Neural progenitor cell (in vitro differentiated cells): ENCODE data around the gene SH3D21. TPM values are rescaled to one million over a fixed set of nuclear protein-coding genes. Genes with fewer than 3 reads are reported as not detected.

Experiments
- DNase-seq: peaks from one replicate; pipeline ENCODE4 v3.0.0-alpha.2; 2016; ENCODE audit warnings: low spot score
- H2AFZ ChIP-seq: fragments of 200-600 bp; sonication (generic); replicated peaks from 2 replicates; pipeline ENCODE4 v1.6.1; 2016; ENCODE audit warnings: antibody characterized with exemption
- H3F3A ChIP-seq: fragments of 200-600 bp; sonication (generic); 2 replicates; pipeline ENCODE4 v1.6.1; 2016; ENCODE audit warnings: antibody characterized with exemption, low read depth
- H3K27ac ChIP-seq: fragments of 200-600 bp; sonication (generic); 2 replicates; pipeline ENCODE4 v1.5.1; 2016; ENCODE audit warnings: mild to moderate bottlenecking
- H3K27me3 ChIP-seq: fragments of 200-600 bp; sonication (generic); 2 replicates; pipeline ENCODE4 v1.6.1; 2016; ENCODE audit warnings: mild to moderate bottlenecking, moderate library complexity
- H3K36me3 ChIP-seq: fragments of 200-600 bp; sonication (generic); 2 replicates; pipeline ENCODE4 v1.5.1; 2016
- H3K4me1 ChIP-seq: fragments of 200-600 bp; sonication (generic); 2 replicates; pipeline ENCODE4 v1.6.1; 2016; ENCODE audit warnings: mixed run types
- H3K4me2 ChIP-seq: fragments of 200-600 bp; sonication (generic); 2 replicates; pipeline ENCODE4 v1.6.1; 2016
- H3K4me3 ChIP-seq: fragments of 200-600 bp; sonication (generic); 2 replicates; pipeline ENCODE4 v1.5.1; 2016
- H3K79me2 ChIP-seq: fragments of 200-600 bp; sonication (generic); 2 replicates; pipeline ENCODE4 v1.6.1; 2016; ENCODE audit warnings: low read depth
- H3K9ac ChIP-seq: fragments of 200-600 bp; sonication (generic); 2 replicates; pipeline ENCODE4 v1.6.1; 2016
- H3K9me3 ChIP-seq: fragments of 200-600 bp; sonication (generic); 2 replicates; pipeline ENCODE4 v1.5.1; 2016; ENCODE audit warnings: low read depth
- H4K20me1 ChIP-seq: fragments of 200-600 bp; sonication (generic); 2 replicates; pipeline ENCODE4 v1.6.1; 2016; ENCODE audit warnings: low read depth
- H3K27ac Mint-ChIP-seq: 3 replicates; pipeline ENCODE4 v1.8.0; 2021; ENCODE audit warnings: mixed read lengths
- H3K27me3 Mint-ChIP-seq: 2 replicates; pipeline ENCODE4 v1.8.0; 2022; ENCODE audit warnings: low read depth, mild to moderate bottlenecking, inconsistent platforms, moderate library complexity, mixed read lengths; ENCODE audit not compliant: insufficient read depth
- H3K36me3 Mint-ChIP-seq: 3 replicates; pipeline ENCODE4 v1.8.0; 2021; ENCODE audit warnings: mixed read lengths
- H3K4me1 Mint-ChIP-seq: 3 replicates; pipeline ENCODE4 v1.8.0; 2021; ENCODE audit warnings: mixed read lengths
- H3K4me3 Mint-ChIP-seq: 3 replicates; pipeline ENCODE4 v1.8.0; 2021; ENCODE audit warnings: mild to moderate bottlenecking, moderate library complexity, mixed read lengths
- H3K9me3 Mint-ChIP-seq: 3 replicates; pipeline ENCODE4 v1.8.0; 2020; ENCODE audit warnings: mixed read lengths
- CTCF ChIP-seq: fragments of 200-600 bp; sonication (generic); IDR thresholded peaks from 2 replicates; pipeline ENCODE4 v1.5.1; 2017; ENCODE audit warnings: antibody characterized with exemption, mild to moderate bottlenecking
- EZH2 ChIP-seq: fragments of 200-600 bp; sonication (generic); IDR thresholded peaks from 2 replicates; pipeline ENCODE4 v1.6.1; 2017; ENCODE audit warnings: antibody characterized with exemption, mild to moderate bottlenecking, moderate library complexity
- EZH2phosphoT487 ChIP-seq: fragments of 200-600 bp; sonication (generic); IDR thresholded peaks from 2 replicates; pipeline ENCODE4 v1.6.1; 2017; ENCODE audit warnings: antibody characterized with exemption
- total RNA-seq: library from RNA; depleted of rRNA; stranded (reverse); fragments of >200 nt; gene quantifications from 2 replicates; pipeline ENCODE4 v1.2.3, GENCODE V29; 2015; ENCODE audit warnings: low replicate concordance

The SH3D21 gene
- total RNA-seq, 1 donor from 2014 or later = 6.1 TPM

DNA sequence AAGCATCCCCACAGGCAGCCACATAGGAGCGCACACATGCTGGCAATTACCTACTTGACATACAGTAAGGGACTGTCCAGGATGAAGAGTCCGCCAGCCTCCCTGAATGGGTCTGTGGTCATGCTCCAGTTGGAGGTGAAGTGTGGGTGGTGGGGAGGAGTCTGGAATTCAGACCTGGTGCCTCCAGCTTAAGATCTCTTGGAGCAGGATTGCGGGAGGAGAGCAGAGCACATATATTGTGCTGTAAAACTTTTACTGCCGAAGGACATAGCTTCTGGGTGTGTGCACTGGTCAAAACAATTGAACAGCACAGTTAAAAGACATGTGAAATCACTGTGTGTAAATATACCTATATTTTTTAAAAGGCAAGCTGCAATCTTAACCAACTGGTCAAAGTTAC is 61.6 kb downstream of the SH3D21 start:
- Mint-ChIP-seq H3K27me3 (no peaks in the 10 kb centered on the region), H3K36me3 (peaks cover 5% of the 10 kb centered on the region), H3K4me1 (peaks cover 34% of the 10 kb centered on the region), H3K4me3 (no peak overlapping the region), H3K27ac (no peak overlapping the region), H3K9me3 (no peaks in the 10 kb centered on the region)
- no peaks in the 10 kb centered on the region for H4K20me1 ChIP-seq
- no peak overlapping the region for H3K27ac ChIP-seq
- no peak overlapping the region for H3K4me2 ChIP-seq
- H3K9ac ChIP-seq = no peak overlapping the region
- H3K4me1 ChIP-seq = peaks cover 14% of the 10 kb centered on the region
- H3F3A ChIP-seq = peaks cover 18% of the 10 kb centered on the region
- no peak for DNase-seq
- TF ChIP-seq CTCF (no peak), EZH2phosphoT487 (no peak), EZH2 (no peak)
- no peaks in the 10 kb centered on the region for H3K27me3 ChIP-seq
- no peak overlapping the region for H3K4me3 ChIP-seq
- no peaks in the 10 kb centered on the region for H3K36me3 ChIP-seq
- no peaks in the 10 kb centered on the region for H3K9me3 ChIP-seq
- H3K79me2 ChIP-seq = peaks cover 32% of the 10 kb centered on the region
- no peak overlapping the region for H2AFZ ChIP-seq

DNA sequence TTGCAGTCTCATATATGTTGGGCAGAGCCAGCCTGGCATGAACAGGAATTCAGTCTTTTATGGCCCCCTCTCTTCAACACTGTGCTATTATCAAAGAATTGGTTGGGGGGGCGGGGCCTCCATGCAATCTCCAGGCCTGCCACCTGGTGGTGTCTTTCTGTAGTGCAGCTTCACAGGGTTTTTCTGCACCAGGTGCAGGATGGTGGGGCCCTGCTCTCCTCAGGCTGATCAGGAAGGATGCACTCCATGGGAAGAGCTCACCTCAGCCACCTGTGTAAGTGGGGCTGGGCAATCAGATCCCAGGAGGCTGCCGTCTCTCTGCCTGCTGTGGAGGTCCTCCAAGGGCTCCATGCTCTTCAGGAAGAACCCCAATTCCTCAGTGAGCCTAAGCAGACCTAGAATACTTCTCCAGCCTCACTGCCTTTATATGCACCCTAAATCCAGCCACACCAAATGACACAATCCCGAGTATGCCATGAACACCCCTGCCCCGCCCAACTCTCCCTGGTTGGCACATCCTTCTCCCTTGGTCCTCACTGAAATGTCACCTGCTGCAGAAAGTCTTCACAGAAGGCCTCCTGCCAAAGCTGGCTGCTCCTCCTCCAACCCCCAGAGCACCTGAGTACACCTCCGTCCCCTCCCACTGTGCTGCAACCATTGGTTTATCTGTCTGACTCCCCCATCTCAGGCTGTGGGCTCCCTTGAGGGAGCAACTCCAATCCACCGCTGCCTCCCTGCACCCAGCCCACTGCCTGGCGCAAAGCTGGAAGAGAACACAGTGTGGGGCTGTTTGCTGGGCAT is 63.1 kb downstream of the SH3D21 start:
- no peaks in the 10 kb centered on the region for H3K27me3 ChIP-seq
- H3K4me2 ChIP-seq = no peak overlapping the region
- H3K36me3 ChIP-seq = no peaks in the 10 kb centered on the region
- peaks cover 29% of the 10 kb centered on the region for H3K4me1 ChIP-seq
- Mint-ChIP-seq H3K36me3 (peaks cover 5% of the 10 kb centered on the region), H3K27me3 (no peaks in the 10 kb centered on the region), H3K4me3 (no peak overlapping the region), H3K4me1 (peaks cover 48% of the 10 kb centered on the region), H3K27ac (peak overlapping the region; percentile 33), H3K9me3 (no peaks in the 10 kb centered on the region)
- no peaks in the 10 kb centered on the region for H4K20me1 ChIP-seq
- H3K79me2 ChIP-seq = peaks cover 34% of the 10 kb centered on the region
- peaks cover 33% of the 10 kb centered on the region for H3F3A ChIP-seq
- TF ChIP-seq EZH2phosphoT487 (no peak), EZH2 (no peak), CTCF (peak; percentile 88)
- peak; percentile 87 for DNase-seq
- no peaks in the 10 kb centered on the region for H3K9me3 ChIP-seq
- H2AFZ ChIP-seq = no peak overlapping the region
- H3K9ac ChIP-seq = no peak overlapping the region
- no peak overlapping the region for H3K4me3 ChIP-seq
- no peak overlapping the region for H3K27ac ChIP-seq

Other genes with a start within 250 kb of the SH3D21 start
- gene TEKT2, start 222.3 kb upstream of the SH3D21 start, total RNA-seq = 2.7 and 7.4 TPM in 2 replicates
- gene ADPRS, start 217.5 kb upstream of the SH3D21 start, total RNA-seq = 28.1 and 40.9 TPM in 2 replicates
- gene COL8A2, start 181.1 kb upstream of the SH3D21 start, total RNA-seq = 0.06 TPM in 1 of 2 replicates, not detected in the other
- 44.9 and 69.4 TPM in 2 replicates for gene TRAPPC3, start 156.9 kb upstream of the SH3D21 start, total RNA-seq
- gene MAP7D1, start 150.2 kb upstream of the SH3D21 start, total RNA-seq = 35.0 and 81.1 TPM in 2 replicates
- gene THRAP3, start 81.9 kb upstream of the SH3D21 start, total RNA-seq = 123 and 138 TPM in 2 replicates
- 3.1 and 14.7 TPM in 2 replicates for gene EVA1B, start 17.3 kb downstream of the SH3D21 start, total RNA-seq
- gene STK40, start 79.6 kb downstream of the SH3D21 start, total RNA-seq = 5.3 and 14.7 TPM in 2 replicates
- 8.6 and 10.2 TPM in 2 replicates for gene LSM10, start 91.5 kb downstream of the SH3D21 start, total RNA-seq
- gene OSCP1, start 144.1 kb downstream of the SH3D21 start, total RNA-seq = 7.8 and 8.2 TPM in 2 replicates
- gene MRPS15, start 158.0 kb downstream of the SH3D21 start, total RNA-seq = 75.2 and 109 TPM in 2 replicates
- gene CSF3R, start 176.5 kb downstream of the SH3D21 start, total RNA-seq = 0.56 TPM in 1 of 2 replicates, not detected in the other